Measurements from ENCODE around the gene CRYGA.
"Not testable (repeated sequence)": the region's sequence is repeated elsewhere in the genome, so short reads cannot be mapped to it uniquely, and the experiment has no call there.

GRCh38 chr2:208138334-208138733 is 25.1 kb downstream of the CRYGA start:
- not testable (repeated sequence) for TF ChIP-seq CTCF (IDR thresholded peaks at IDR 0.05; ENCODE audit: extremely low read depth in 1 of 2, insufficient read depth in 1 of 2, low read depth in 1 of 2, low read length in 2 of 2); MYC (IDR thresholded peaks at IDR 0.05; ENCODE audit: low read depth, low read length); JUN (IDR thresholded peaks at IDR 0.05; ENCODE audit: borderline replicate concordance, insufficient read depth, insufficient read length, low read depth); POLR2A (IDR thresholded peaks at IDR 0.05; ENCODE audit: low read depth, low read length); MAX (IDR thresholded peaks at IDR 0.05; ENCODE audit: insufficient read depth, insufficient read length); EZH2 (IDR thresholded peaks at IDR 0.05; ENCODE audit: borderline replicate concordance, low read depth, low read length, severe bottlenecking); POLR2AphosphoS5 (IDR thresholded peaks at IDR 0.05; ENCODE audit: insufficient read depth, low read depth, low read length)

Measured in endothelial cell of umbilical vein (primary cell).